GM23338 (cell line): ENCODE data around the gene MAP2K6.

ENCODE experiments used
- CREB1 ChIP-seq: fragments of 250-450 bp; sonication (Bioruptor Pico); IDR thresholded peaks from 2 replicates; pipeline ENCODE4 v1.5.0; 2020; ENCODE audit warnings: low read depth, mild to moderate bottlenecking, moderate library complexity
- CTCF ChIP-seq, 2 experiments: fragments of 200-600 bp in 1 of 2; sonication (generic) in 1 of 2; conservative IDR thresholded peaks; 2 replicates each; pipeline versions ENCODE4 v1.5.1 to v1.6.1; 2016 to 2017; ENCODE audit warnings: antibody characterized with exemption in 2 of 2, low read depth in 2 of 2, mild to moderate bottlenecking in 2 of 2, moderate library complexity in 1 of 2

GRCh38 chr17:69404399-69404798, 10.1 kb upstream of the MAP2K6 start:
- no peak for TF ChIP-seq CTCF (conservative IDR thresholded peaks at IDR 0.05; ENCODE audit: low read depth in 2 of 2)
- TF ChIP-seq CREB1 = no peak
